Thyroid gland (tissue), 4 donors: ENCODE data around the gene GP9. TPM values are rescaled to one million over a fixed set of nuclear protein-coding genes. Genes with fewer than 3 reads are reported as not detected.

ENCODE experiments used
- DNase-seq, 2 donors: peaks; one replicate each; pipeline ENCODE4 v3.0.0-alpha.2; 2019
- H3K27ac ChIP-seq, 3 donors: fragments of 200-600 bp; sonication (generic); 1 replicate in 2 of 3; 2 replicates in 1 of 3; pipeline ENCODE4 v1.5.1; 2016 to 2019; ENCODE audit warnings: mild to moderate bottlenecking in 1 of 3, moderate library complexity in 1 of 3
- H3K27me3 ChIP-seq: fragments of 200-600 bp; sonication (generic); one replicate; pipeline ENCODE4 v1.5.1; 2019
- H3K36me3 ChIP-seq, 2 donors: fragments of 200-600 bp; sonication (generic); one replicate each; pipeline ENCODE4 v1.5.1; 2016 to 2019
- H3K4me1 ChIP-seq, 2 donors: fragments of 200-600 bp; sonication (generic); one replicate each; pipeline ENCODE4 v1.5.1; 2017 to 2019
- H3K4me3 ChIP-seq, 3 donors: fragments of 200-600 bp; sonication (generic); replicated peaks in 1 of 3; 1 replicate in 2 of 3; 2 replicates in 1 of 3; pipeline ENCODE4 v1.5.1; 2016; ENCODE audit warnings: mild to moderate bottlenecking in 1 of 3
- H3K9me3 ChIP-seq: fragments of 200-600 bp; sonication (generic); one replicate; pipeline ENCODE4 v1.5.1; 2017
- POLR2A ChIP-seq, 2 donors: fragments of 450-650 bp; IDR thresholded peaks; one replicate each; pipeline ENCODE4 v1.6.1; 2017; ENCODE audit warnings: antibody characterized with exemption in 2 of 2, mild to moderate bottlenecking in 2 of 2, moderate library complexity in 1 of 2
- WGBS, 2 donors: methylation state at CpG; one replicate each; pipeline ENCODE4 v1.1.5; 2017; 5-methylcytosine and 5-hydroxymethylcytosine counted together
- intact Hi-C: fragments of 100-400 bp; cut with DNase I; formaldehyde crosslinking; loops from one replicate; pipeline ENCODE4 v1.15.1; 2023
- total RNA-seq, 4 donors: library from RNA; depleted of rRNA; stranded (reverse); fragments of >200 nt; gene quantifications; one replicate each; pipeline ENCODE4 v1.2.3, GENCODE V29; 2016
- TF ChIP-seq, protein P1 (sequence below), 6 experiments: fragments of 200-600 bp in 3 of 6; fragments of 450-650 bp in 3 of 6; sonication (generic) in 3 of 6; IDR thresholded peaks; one replicate each; pipeline ENCODE4 v1.5.1; 2016 to 2019; ENCODE audit warnings: antibody characterized with exemption in 6 of 6, mild to moderate bottlenecking in 2 of 6, inconsistent platforms in 1 of 6, moderate library complexity in 1 of 6

GP9 gene
- total RNA-seq, 4 donors from 2014 or later, result not detected

DNA sequence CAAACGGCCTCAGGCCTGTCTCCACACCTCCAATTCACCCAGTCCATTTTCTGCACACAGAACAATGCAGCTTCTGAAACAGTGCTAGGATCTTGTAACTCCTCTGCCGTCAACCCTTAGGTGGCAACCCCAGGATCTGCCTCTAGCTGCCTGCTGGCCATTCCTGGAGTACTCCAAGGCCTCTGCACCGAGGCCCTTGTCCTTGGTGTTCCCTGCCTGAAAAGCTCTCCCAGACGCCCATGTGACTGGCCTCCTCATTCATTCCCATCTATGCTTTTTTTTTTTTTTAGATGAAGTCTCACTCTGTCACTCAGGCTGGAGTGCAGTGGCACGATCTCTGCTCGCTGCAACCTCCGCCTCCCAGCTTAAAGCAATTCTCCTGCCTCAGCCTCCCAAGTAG lies 42.7 kb downstream of the GP9 start:
- Histone ChIP-seq H3K4me3 (no peak overlapping the region), H3K27ac (peak overlapping the region in 1 of 3 donors; percentile 38), H3K36me3 (no peaks in the 10 kb centered on the region), H3K27me3 (no peaks in the 10 kb centered on the region), H3K4me1 (peaks cover 14 to 46% of the 10 kb centered on the region in 2 donors), H3K9me3 (no peaks in the 10 kb centered on the region)
- DNase-seq, result no peak
- TF ChIP-seq POLR2A (IDR thresholded peaks at IDR 0.05), result no peak
- TF ChIP-seq, protein P1, sequence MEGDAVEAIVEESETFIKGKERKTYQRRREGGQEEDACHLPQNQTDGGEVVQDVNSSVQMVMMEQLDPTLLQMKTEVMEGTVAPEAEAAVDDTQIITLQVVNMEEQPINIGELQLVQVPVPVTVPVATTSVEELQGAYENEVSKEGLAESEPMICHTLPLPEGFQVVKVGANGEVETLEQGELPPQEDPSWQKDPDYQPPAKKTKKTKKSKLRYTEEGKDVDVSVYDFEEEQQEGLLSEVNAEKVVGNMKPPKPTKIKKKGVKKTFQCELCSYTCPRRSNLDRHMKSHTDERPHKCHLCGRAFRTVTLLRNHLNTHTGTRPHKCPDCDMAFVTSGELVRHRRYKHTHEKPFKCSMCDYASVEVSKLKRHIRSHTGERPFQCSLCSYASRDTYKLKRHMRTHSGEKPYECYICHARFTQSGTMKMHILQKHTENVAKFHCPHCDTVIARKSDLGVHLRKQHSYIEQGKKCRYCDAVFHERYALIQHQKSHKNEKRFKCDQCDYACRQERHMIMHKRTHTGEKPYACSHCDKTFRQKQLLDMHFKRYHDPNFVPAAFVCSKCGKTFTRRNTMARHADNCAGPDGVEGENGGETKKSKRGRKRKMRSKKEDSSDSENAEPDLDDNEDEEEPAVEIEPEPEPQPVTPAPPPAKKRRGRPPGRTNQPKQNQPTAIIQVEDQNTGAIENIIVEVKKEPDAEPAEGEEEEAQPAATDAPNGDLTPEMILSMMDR (IDR thresholded peaks at IDR 0.05), result no peak
- intact Hi-C loops, result no loop called here
- 83 to 86% methylated on average over 7 of the region's 7 CpGs for WGBS, 2 donors

DNA sequence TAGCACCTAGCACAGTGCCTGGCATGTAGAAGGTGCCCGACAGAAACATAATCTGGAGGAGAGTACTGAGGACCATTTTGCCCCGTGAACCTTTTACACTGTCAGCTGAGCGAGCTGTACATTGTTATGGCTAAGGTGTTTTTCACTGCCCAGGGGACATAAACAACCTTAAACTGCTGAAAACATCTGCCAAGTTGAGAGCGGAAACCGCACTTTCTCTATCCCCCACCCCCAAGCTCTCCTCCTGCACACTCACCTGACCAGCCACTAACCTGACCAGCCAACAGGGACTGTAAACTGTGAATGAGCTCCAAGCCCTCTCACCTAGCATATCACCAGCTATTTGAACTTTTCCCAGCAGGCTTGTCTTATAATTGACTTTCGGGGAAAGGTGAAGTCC lies 43.5 kb downstream of the GP9 start:
- peak; percentile 51 to 60 for DNase-seq
- H3K4me3 ChIP-seq, result no peak overlapping the region
- intact Hi-C loops, result no loop called here
- peak overlapping the region in 2 of 3 donors; percentile 38 to 54 for H3K27ac ChIP-seq
- TF ChIP-seq, protein P1 (IDR thresholded peaks at IDR 0.05), result no peak
- no peak for TF ChIP-seq POLR2A (IDR thresholded peaks at IDR 0.05)
- H3K27me3 ChIP-seq, result no peaks in the 10 kb centered on the region
- no peaks in the 10 kb centered on the region for H3K9me3 ChIP-seq
- no peaks in the 10 kb centered on the region for H3K36me3 ChIP-seq
- H3K4me1 ChIP-seq, result peaks cover 14 to 50% of the 10 kb centered on the region in 2 donors
- 66 to 67% methylated on average over 4 to 6 of the region's 6 CpGs for WGBS, 2 donors

DNA sequence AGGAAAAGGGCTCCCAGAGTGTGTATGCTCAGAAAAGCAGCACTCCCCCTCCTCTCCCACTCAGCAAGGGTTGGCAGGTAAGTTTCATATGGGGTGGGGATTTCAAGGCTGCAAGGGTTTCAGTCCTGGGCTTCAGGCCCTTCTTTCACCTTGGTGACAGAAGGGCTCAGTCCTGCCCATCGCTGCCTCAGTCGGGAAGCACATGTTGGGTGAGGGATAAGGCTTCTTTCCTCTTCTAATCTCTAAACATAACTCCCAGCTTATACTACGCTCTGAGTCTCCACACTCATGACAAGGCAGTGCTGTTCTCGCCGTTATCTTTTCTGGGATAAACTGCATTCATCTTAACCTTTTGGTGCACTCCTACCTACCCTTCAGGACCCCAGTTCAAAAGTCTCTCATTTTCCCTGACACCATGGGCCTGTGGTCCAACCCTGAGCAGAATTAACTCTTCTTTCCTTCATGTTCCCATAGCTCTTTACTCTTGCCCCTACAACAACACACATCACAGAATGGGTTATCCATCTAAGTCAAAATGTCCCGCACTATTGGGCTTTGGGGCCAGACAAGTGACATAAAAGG lies 44.0 kb downstream of the GP9 start:
- no peak for DNase-seq
- H3K36me3 ChIP-seq, result no peaks in the 10 kb centered on the region
- intact Hi-C loops, result no loop called here
- H3K9me3 ChIP-seq, result no peaks in the 10 kb centered on the region
- no peaks in the 10 kb centered on the region for H3K27me3 ChIP-seq
- no peak overlapping the region for H3K4me3 ChIP-seq
- H3K27ac ChIP-seq, result peak overlapping the region in 2 of 3 donors; percentile 38 to 54
- no peak for TF ChIP-seq POLR2A (IDR thresholded peaks at IDR 0.05)
- TF ChIP-seq, protein P1 (IDR thresholded peaks at IDR 0.05), result no peak
- 79 to 90% methylated on average over 6 of the region's 6 CpGs for WGBS, 2 donors
- peaks cover 14 to 50% of the 10 kb centered on the region in 2 donors for H3K4me1 ChIP-seq

DNA sequence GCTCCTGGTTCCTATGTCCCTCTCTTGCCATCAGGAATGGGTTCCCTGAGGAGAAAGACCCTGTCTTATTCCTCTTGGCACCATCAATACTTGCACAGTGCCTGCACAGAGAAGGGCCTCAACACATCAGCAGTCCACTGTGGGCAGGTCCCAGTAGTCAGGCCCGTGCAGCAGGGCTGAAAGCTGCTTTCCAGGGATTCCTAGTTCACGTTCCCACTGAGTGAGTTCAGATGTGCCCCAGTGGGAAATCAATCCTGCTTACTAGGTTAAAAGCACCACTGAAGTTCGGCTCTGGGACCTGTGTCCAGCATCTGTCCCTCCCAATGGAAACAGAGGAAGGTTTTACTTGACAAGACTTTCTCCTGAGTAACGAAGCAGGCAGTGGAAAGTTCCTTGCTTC lies 45.3 kb downstream of the GP9 start:
- H3K9me3 ChIP-seq, result no peaks in the 10 kb centered on the region
- H3K27ac ChIP-seq, result peak overlapping the region in 1 of 3 donors; percentile 40
- DNase-seq, result no peak
- H3K4me3 ChIP-seq, result no peak overlapping the region
- intact Hi-C loops, result no loop called here
- no peaks in the 10 kb centered on the region for H3K36me3 ChIP-seq
- WGBS, 2 donors, result 52 to 61% methylated on average over 4 of the region's 4 CpGs
- no peaks in the 10 kb centered on the region for H3K27me3 ChIP-seq
- TF ChIP-seq, protein P1 (IDR thresholded peaks at IDR 0.05), result no peak
- no peak for TF ChIP-seq POLR2A (IDR thresholded peaks at IDR 0.05)
- H3K4me1 ChIP-seq, result peaks cover 15 to 60% of the 10 kb centered on the region in 2 donors

DNA sequence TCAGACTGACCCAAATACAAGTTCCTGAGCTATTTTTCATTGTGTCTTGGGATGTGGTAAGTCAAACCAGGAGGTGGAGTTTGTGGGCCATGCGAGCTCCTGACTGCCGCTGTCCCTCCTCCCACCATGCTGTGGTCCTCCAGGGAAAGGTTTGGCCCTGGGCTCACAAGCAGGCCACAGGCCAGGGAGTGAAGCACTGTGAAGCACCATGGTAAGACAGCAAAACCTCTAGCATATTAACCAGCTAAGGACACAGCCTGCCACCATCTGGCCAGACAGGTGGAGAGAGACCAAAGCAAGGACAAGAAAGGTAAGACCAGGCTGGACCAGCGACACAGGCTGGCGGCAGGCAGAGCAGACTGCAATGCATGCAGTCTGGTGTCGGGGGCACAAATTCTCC lies 45.7 kb downstream of the GP9 start:
- H3K4me3 ChIP-seq, result no peak overlapping the region
- H3K27ac ChIP-seq, result peak overlapping the region in 1 of 3 donors; percentile 40
- no peaks in the 10 kb centered on the region for H3K9me3 ChIP-seq
- peaks cover 18 to 64% of the 10 kb centered on the region in 2 donors for H3K4me1 ChIP-seq
- no peak for TF ChIP-seq POLR2A (IDR thresholded peaks at IDR 0.05)
- TF ChIP-seq, protein P1 (IDR thresholded peaks at IDR 0.05), result no peak
- intact Hi-C loops, result no loop called here
- DNase-seq, result peak; percentile 20 to 39
- 81 to 88% methylated on average over 5 of the region's 5 CpGs for WGBS, 2 donors
- no peaks in the 10 kb centered on the region for H3K27me3 ChIP-seq
- H3K36me3 ChIP-seq, result no peaks in the 10 kb centered on the region
